ENCODE measurements around the gene ITPR3. TPM values are rescaled to one million over a fixed set of nuclear protein-coding genes. Genes with fewer than 3 reads are reported as not detected.

The ITPR3 gene
- total RNA-seq, 4 donors from 2014 or later, result 161 to 265 (median 197) TPM

GRCh38 chr6:33600761-33601160, 20.4 kb upstream of the ITPR3 start:
- TF ChIP-seq, protein P1, sequence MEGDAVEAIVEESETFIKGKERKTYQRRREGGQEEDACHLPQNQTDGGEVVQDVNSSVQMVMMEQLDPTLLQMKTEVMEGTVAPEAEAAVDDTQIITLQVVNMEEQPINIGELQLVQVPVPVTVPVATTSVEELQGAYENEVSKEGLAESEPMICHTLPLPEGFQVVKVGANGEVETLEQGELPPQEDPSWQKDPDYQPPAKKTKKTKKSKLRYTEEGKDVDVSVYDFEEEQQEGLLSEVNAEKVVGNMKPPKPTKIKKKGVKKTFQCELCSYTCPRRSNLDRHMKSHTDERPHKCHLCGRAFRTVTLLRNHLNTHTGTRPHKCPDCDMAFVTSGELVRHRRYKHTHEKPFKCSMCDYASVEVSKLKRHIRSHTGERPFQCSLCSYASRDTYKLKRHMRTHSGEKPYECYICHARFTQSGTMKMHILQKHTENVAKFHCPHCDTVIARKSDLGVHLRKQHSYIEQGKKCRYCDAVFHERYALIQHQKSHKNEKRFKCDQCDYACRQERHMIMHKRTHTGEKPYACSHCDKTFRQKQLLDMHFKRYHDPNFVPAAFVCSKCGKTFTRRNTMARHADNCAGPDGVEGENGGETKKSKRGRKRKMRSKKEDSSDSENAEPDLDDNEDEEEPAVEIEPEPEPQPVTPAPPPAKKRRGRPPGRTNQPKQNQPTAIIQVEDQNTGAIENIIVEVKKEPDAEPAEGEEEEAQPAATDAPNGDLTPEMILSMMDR (IDR thresholded peaks at IDR 0.05), result no peak
- no peak for TF ChIP-seq POLR2A (IDR thresholded peaks at IDR 0.05)
- H3K4me3 ChIP-seq (ENCODE audit: low read depth, poor library complexity, severe bottlenecking), result no peak overlapping the region
- DNase-seq (ENCODE audit: low spot score in 2 of 2), result no peak
- intact Hi-C loops (cut with DNase I; ENCODE audit: low total_unique reads), result loop anchor here (5.0 kb wide), 1 partner anchor 1932 kb away; no protein-coding TSS in a partner anchor
- 91 to 94% methylated on average over 6 of the region's 6 CpGs for WGBS, 2 donors

- WGBS, 2 donors, result 18 to 30% methylated on average over 2 of the region's 2 CpGs
- DNase-seq (ENCODE audit: low spot score in 2 of 2), result no peak
- intact Hi-C loops (cut with DNase I; ENCODE audit: low total_unique reads), result loop anchor here (5.0 kb wide), 1 partner anchor 1930 kb away; no protein-coding TSS in a partner anchor
- TF ChIP-seq, protein P1 (IDR thresholded peaks at IDR 0.05), result no peak
- no peak for TF ChIP-seq POLR2A (IDR thresholded peaks at IDR 0.05)
- H3K4me3 ChIP-seq (ENCODE audit: low read depth, poor library complexity, severe bottlenecking), result no peak overlapping the region
These were observed 18.9 kb upstream of the ITPR3 start for GRCh38 chr6:33602180-33602579.

DNA sequence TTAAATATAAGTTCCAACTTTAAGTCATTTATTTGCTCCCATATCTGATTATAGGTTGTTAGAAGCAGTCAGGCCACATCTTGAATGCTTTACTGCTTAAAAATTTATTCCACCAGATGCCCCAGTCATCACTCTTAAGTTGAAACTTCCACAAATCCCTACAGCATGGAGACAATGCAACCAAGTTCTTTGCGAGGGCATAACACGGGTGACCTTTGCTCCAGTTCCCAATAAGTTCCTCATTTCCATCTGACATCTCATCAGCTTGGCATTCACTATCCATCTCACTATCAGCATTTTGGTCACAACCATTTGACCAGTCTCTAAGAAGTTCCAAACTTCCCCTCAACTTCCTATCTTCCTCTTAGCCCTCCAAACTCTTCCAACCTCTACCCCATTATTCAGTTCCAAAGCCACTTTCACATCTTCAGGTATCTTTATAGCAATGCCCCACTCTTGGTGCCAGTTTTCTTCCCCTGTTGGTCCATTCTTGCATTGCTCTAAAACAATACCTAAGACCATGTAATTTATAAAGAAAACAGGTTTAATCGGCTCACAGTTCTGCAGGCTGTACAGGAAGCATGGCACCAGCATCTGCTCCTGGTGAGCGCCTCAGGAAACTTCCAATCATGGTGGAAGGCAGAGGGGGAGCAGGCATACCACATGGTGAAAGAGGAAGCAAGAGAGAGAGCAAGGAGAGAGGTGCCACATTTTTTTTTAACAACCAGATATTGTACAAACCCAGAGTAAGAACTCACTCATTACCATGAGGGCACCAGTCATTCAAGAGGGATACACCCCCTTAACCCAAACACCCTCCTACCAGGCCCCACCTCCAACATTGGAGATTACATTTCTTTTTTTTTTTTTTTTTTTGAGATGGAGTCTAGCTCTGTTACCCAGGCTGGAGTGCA, 15.9 kb upstream of the ITPR3 start:
- intact Hi-C loops (cut with DNase I; ENCODE audit: low total_unique reads), result loop anchor here (5.0 kb wide), 1 partner anchor 1927 kb away; no protein-coding TSS in a partner anchor
- no peak overlapping the region for H3K4me3 ChIP-seq (ENCODE audit: low read depth, poor library complexity, severe bottlenecking)
- DNase-seq (ENCODE audit: low spot score in 2 of 2), result no peak
- 83 to 85% methylated on average over 4 of the region's 4 CpGs for WGBS, 2 donors
- no peak for TF ChIP-seq POLR2A (IDR thresholded peaks at IDR 0.05)
- TF ChIP-seq, protein P1 (IDR thresholded peaks at IDR 0.05), result no peak

DNA sequence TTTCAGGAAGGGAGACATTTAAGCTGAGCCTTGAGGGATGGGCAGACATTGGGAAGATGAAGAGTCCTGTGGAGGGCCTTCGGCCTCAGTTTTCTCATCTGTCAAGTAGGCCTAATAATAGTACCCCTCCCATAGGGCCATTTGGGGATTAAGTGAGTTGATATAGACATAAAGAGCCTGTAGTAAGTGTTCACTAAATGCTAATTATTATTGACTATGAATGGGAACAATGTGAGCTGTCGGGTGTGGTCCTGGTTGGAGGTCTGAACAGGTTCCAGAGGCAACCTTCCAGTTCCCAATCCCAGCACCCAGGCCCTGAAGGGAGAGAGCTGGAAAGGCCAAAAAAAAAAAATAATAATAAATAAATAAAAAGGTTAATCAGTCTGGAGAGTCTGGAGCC, 14.5 kb upstream of the ITPR3 start:
- 51 to 63% methylated on average over 2 of the region's 2 CpGs for WGBS, 2 donors
- no peak for DNase-seq (ENCODE audit: low spot score in 2 of 2)
- intact Hi-C loops (cut with DNase I; ENCODE audit: low total_unique reads), result no loop called here
- TF ChIP-seq, protein P1 (IDR thresholded peaks at IDR 0.05), result no peak
- TF ChIP-seq POLR2A (IDR thresholded peaks at IDR 0.05), result no peak
- no peak overlapping the region for H3K4me3 ChIP-seq (ENCODE audit: low read depth, poor library complexity, severe bottlenecking)

GRCh38 chr6:33607126-33607783, 13.9 kb upstream of the ITPR3 start:
- 60 to 62% methylated on average over 6 to 7 of the region's 8 CpGs for WGBS, 2 donors
- DNase-seq (ENCODE audit: low spot score in 2 of 2), result no peak
- intact Hi-C loops (cut with DNase I; ENCODE audit: low total_unique reads), result no loop called here
- H3K4me3 ChIP-seq (ENCODE audit: low read depth, poor library complexity, severe bottlenecking), result no peak overlapping the region
- TF ChIP-seq, protein P1 (IDR thresholded peaks at IDR 0.05), result no peak
- no peak for TF ChIP-seq POLR2A (IDR thresholded peaks at IDR 0.05)

Measured in lower leg skin (tissue), 4 donors.